K562 (cell line): ENCODE results near the gene PLEKHF1. TPM values are rescaled to one million over a fixed set of nuclear protein-coding genes. Genes with fewer than 3 reads are reported as not detected.

Source experiments
- CHAMP1 ChIP-seq: fragments of 450-650 bp; IDR thresholded peaks from 2 replicates; pipeline ENCODE4 v1.6.1; 2016; ENCODE audit warnings: mild to moderate bottlenecking
- CHD7 ChIP-seq: fragments of 200-600 bp; sonication (generic); IDR thresholded peaks from one replicate; pipeline ENCODE4 v1.6.1; 2012; ENCODE audit warnings: mild to moderate bottlenecking, low read depth, low read length, inconsistent platforms
- IRF2 ChIP-seq: sonication (generic); formaldehyde crosslinking; IDR thresholded peaks from 2 replicates; pipeline ENCODE4 v1.8.1; 2022; ENCODE audit warnings: mild to moderate bottlenecking, missing genetic modification reagents
- KDM5B ChIP-seq: fragments of 200-600 bp; sonication (generic); IDR thresholded peaks from 2 replicates; pipeline ENCODE4 v1.6.1; 2012; ENCODE audit warnings: low read depth, mild to moderate bottlenecking, moderate library complexity, low read length, control low read depth, inconsistent platforms; ENCODE audit not compliant: insufficient replicate concordance
- MITF ChIP-seq: IDR thresholded peaks from 2 replicates; pipeline ENCODE4 v1.6.1; 2014; ENCODE audit warnings: antibody characterized with exemption
- STAT5B ChIP-seq: fragments of 250-450 bp; sonication (Bioruptor Pico); IDR thresholded peaks from 2 replicates; pipeline ENCODE4 v1.8.0; 2021; ENCODE audit warnings: mild to moderate bottlenecking, inconsistent platforms
- ZNF644 ChIP-seq: fragments of 200-800 bp; sonication (Bioruptor generic); IDR thresholded peaks from 2 replicates; pipeline ENCODE4 v1.6.1; 2016; ENCODE audit warnings: low read depth, missing genetic modification characterization, missing compliant biosample characterization
- polyA plus RNA-seq, 8 experiments: library from polyadenylated mRNA; depleted of rRNA in 4 of 8; stranded (reverse) in 5 of 8; unstranded in 3 of 8; fragments of >200 nt; fragmentation: Nextera tagmentation in 2 of 8; fragmentation: Illumina TruSeq in 1 of 8; extraction: Ambion mirVana in 2 of 8; extraction: Trizol in 1 of 8; gene quantifications; 2 replicates each; pipeline versions ENCODE4 v1.2.1 to v1.2.3, GENCODE V29; 2011 to 2014; ENCODE audit warnings: inconsistent platforms in 1 of 8, missing spikeins in 1 of 8
- total RNA-seq, 7 experiments: library from RNA; depleted of rRNA in 6 of 7; stranded (reverse); fragments of >200 nt in 6 of 7; fragmentation: Illumina TruSeq in 2 of 7; extraction: Trizol in 2 of 7; gene quantifications; 2 replicates each; pipeline versions ENCODE4 v1.2.1 to v1.2.3, GENCODE V29; 2011 to 2021; ENCODE audit warnings: low replicate concordance in 1 of 7
- TF ChIP-seq, protein P1 (sequence below): IDR thresholded peaks from 2 replicates; pipeline ENCODE4 v1.6.1; 2012; ENCODE audit warnings: low read depth, low read length, improper control_type of control experiment, borderline replicate concordance

PLEKHF1 gene
- total and polyA plus RNA-seq, 9 of the 15 experiments (the other 6 are each of a cell fraction or from before 2014, with no cell fraction given) = 0.07 to 13.4 (median 3.9) TPM; not detected in 1

DNA sequence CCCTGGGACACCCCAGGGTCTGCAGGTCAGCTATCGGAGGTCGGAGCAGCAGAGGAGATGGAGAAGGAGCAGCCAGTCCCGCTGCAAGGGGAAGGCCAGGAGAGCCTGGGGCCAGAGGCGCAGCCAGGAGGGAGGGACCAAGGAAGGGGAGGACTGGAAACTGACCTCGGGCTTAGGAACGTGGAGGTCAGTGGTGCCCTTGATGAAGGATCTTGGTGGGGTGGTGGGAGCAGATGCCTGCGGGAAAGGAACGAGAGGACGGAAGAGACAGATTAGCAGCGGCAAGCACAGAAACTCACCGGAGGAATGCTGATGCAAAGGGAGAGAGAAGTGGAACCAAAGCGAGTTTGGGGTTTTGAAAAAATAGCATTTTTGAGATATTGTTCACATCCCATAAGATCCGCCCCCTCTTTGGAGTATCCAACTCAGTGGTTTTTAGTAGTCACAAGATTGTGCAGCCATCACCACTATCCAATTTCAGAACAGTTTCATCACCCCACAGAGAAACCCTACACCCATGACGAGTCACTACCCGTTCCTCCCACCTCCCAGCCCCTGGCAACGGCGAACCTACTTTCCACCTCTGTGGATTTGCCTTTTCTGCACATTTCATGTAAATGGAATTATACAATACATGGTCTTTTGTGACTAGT lies 22.1 kb downstream of the PLEKHF1 start (continued):
- TF ChIP-seq, protein P1, sequence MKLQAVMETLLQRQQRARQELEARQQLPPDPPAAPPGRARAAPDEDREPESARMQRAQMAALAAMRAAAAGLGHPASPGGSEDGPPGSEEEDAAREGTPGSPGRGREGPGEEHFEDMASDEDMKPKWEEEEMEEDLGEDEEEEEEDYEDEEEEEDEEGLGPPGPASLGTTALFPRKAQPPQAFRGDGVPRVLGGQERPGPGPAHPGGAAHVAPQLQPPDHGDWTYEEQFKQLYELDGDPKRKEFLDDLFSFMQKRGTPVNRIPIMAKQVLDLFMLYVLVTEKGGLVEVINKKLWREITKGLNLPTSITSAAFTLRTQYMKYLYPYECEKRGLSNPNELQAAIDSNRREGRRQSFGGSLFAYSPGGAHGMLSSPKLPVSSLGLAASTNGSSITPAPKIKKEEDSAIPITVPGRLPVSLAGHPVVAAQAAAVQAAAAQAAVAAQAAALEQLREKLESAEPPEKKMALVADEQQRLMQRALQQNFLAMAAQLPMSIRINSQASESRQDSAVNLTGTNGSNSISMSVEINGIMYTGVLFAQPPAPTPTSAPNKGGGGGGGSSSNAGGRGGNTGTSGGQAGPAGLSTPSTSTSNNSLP = no peak
- TF ChIP-seq IRF2 (CRISPR knock-in tag) (no peak), STAT5B (CRISPR knock-in tag) (no peak), CHD7 (no peak), CHAMP1 (no peak), MITF (peak; percentile 29), ZNF644 (tag) (no peak), KDM5B (no peak)
